ENCODE data around the gene FKBP11. TPM values are rescaled to one million over a fixed set of nuclear protein-coding genes. Genes with fewer than 3 reads are reported as not detected.

Gene FKBP11
- total and polyA plus RNA-seq, 2 of the 8 experiments (the other 6 are each of a cell fraction or from before 2014, with no cell fraction given) = 45.7 to 65.1 TPM

- H4K5ac ChIP-seq (ENCODE audit: insufficient read length, low read depth, low read length) = no peak overlapping the region
- no peaks in the 10 kb centered on the region for H3K79me2 ChIP-seq (ENCODE audit: control insufficient read depth in 1 of 2, insufficient read depth in 2 of 2, low read length in 2 of 2)
- H4K91ac ChIP-seq (replicated peaks; ENCODE audit: insufficient read length, low read length) = no peak overlapping the region
- H2BK5ac ChIP-seq (ENCODE audit: low read depth, low read length) = no peak overlapping the region
- H3K9me3 ChIP-seq (ENCODE audit: insufficient read depth in 2 of 2, low read depth in 1 of 2, low read length in 1 of 2) = no peaks in the 10 kb centered on the region
- no peak for FAIRE-seq
- H2BK120ac ChIP-seq (replicated peaks; ENCODE audit: low read depth, low read length) = no peak overlapping the region
- DNase-seq (ENCODE audit: low read depth in 1 of 2, low spot score in 2 of 2) = no peak
- WGBS, 2 experiments (ENCODE audit: extremely low coverage in 1 of 2, insufficient coverage in 1 of 2, insufficient read length in 1 of 2, insufficient replicate concordance in 2 of 2, low coverage in 1 of 2, low lambda C conversion rate in 2 of 2, missing lambda C conversion rate in 1 of 2) = 93% methylated on average over 2 of the region's 2 CpGs; no CpG with 5 or more reads in 1 of the 2 experiments
- no peak overlapping the region for H3K4ac ChIP-seq (replicated peaks; ENCODE audit: insufficient read length, low read depth, low read length)
- no peaks in the 10 kb centered on the region for H3K36me3 ChIP-seq (ENCODE audit: control insufficient read depth in 2 of 4, insufficient read depth in 4 of 4, low read length in 3 of 4)
- H2AFZ ChIP-seq (ENCODE audit: low read length) = no peak overlapping the region
- H2BK20ac ChIP-seq (ENCODE audit: low read length) = no peak overlapping the region
- no peak overlapping the region for H2BK12ac ChIP-seq (ENCODE audit: low read depth, low read length)
- H3K14ac ChIP-seq (ENCODE audit: insufficient read length) = no peak overlapping the region
- H3K27me3 ChIP-seq (replicated peaks in 1 of 4; ENCODE audit: control insufficient read depth in 3 of 4, extremely low read depth in 1 of 4, insufficient read depth in 3 of 4, low read length in 3 of 4) = no peaks in the 10 kb centered on the region
- H4K20me1 ChIP-seq (replicated peaks in 1 of 2; ENCODE audit: control insufficient read depth in 1 of 2, insufficient read depth in 2 of 2, low read length in 2 of 2) = no peaks in the 10 kb centered on the region
- H3K4me3 ChIP-seq (ENCODE audit: extremely low read depth in 1 of 4, insufficient read depth in 2 of 4, low read depth in 3 of 4, low read length in 4 of 4) = no peak overlapping the region
- H3K27ac ChIP-seq (ENCODE audit: low read depth, low read length) = no peak overlapping the region
- no peak overlapping the region for H3K9ac ChIP-seq (replicated peaks in 1 of 4; ENCODE audit: extremely low read depth in 1 of 4, low read depth in 3 of 4, low read length in 3 of 4)
- H3K23ac ChIP-seq (ENCODE audit: insufficient read length) = no peak overlapping the region
- H3K4me1 ChIP-seq (replicated peaks in 1 of 4; ENCODE audit: control insufficient read depth in 3 of 4, insufficient read depth in 4 of 4, low read length in 3 of 4) = 0 out of 7 replicates have a peak, but pooled peaks cover 0 to 2% (median 0%) of the 10 kb centered on the region in 4 experiments
- H2AK5ac ChIP-seq (ENCODE audit: low read depth, low read length) = no peak overlapping the region
- H4K8ac ChIP-seq (ENCODE audit: extremely low read depth, insufficient read depth, low read length) = no peak overlapping the region
- ChIA-PET POLR2A (ENCODE audit: partially characterized antibody) (interaction anchor here (1.5 to 3.3 kb wide), 4 partner anchors 10 to 36 kb away, joined by 3 to 15 read pairs (median 6); partner anchors contain the start of gene RND1), CTCF (ENCODE audit: partially characterized antibody) (interaction anchor here (0.6 to 6.8 kb wide), 11 partner anchors 11 to 248 kb away, joined by 3 to 79 read pairs (median 5); partner anchors contain the start of genes ARF3 and DDX23)
- no peak overlapping the region for H2BK15ac ChIP-seq (ENCODE audit: low read length)
- H3K18ac ChIP-seq (ENCODE audit: extremely low read depth, low read length) = no peak overlapping the region
- no peak overlapping the region for H3K56ac ChIP-seq (replicated peaks; ENCODE audit: insufficient read length, low read depth, low read length)
- no peak overlapping the region for H3K4me2 ChIP-seq (ENCODE audit: insufficient read depth in 1 of 2, low read depth in 2 of 2, low read length in 2 of 2)
- H3K79me1 ChIP-seq (ENCODE audit: low read depth, low read length) = no peaks in the 10 kb centered on the region
- H3K23me2 ChIP-seq (ENCODE audit: low read depth, low read length) = no peaks in the 10 kb centered on the region; the same call in 1 of the 2 replicates
- TF ChIP-seq FOSL1 (IDR thresholded peaks at IDR 0.05; ENCODE audit: insufficient read depth, low read depth, low read length) = no peak
- no peak for TF ChIP-seq HDAC2 (IDR thresholded peaks at IDR 0.05; ENCODE audit: borderline replicate concordance in 1 of 2, low read depth in 2 of 2, low read length in 2 of 2)
- no peak for TF ChIP-seq KDM1A (IDR thresholded peaks at IDR 0.05; ENCODE audit: borderline replicate concordance, low read length)
- TF ChIP-seq, protein P1, sequence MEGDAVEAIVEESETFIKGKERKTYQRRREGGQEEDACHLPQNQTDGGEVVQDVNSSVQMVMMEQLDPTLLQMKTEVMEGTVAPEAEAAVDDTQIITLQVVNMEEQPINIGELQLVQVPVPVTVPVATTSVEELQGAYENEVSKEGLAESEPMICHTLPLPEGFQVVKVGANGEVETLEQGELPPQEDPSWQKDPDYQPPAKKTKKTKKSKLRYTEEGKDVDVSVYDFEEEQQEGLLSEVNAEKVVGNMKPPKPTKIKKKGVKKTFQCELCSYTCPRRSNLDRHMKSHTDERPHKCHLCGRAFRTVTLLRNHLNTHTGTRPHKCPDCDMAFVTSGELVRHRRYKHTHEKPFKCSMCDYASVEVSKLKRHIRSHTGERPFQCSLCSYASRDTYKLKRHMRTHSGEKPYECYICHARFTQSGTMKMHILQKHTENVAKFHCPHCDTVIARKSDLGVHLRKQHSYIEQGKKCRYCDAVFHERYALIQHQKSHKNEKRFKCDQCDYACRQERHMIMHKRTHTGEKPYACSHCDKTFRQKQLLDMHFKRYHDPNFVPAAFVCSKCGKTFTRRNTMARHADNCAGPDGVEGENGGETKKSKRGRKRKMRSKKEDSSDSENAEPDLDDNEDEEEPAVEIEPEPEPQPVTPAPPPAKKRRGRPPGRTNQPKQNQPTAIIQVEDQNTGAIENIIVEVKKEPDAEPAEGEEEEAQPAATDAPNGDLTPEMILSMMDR (IDR thresholded peaks at IDR 0.05; ENCODE audit: control extremely low read depth in 1 of 3, insufficient read depth in 1 of 3, low read depth in 1 of 3, low read length in 3 of 3) = no peak
- no peak for TF ChIP-seq KDM4A (IDR thresholded peaks at IDR 0.05; ENCODE audit: low read depth, low read length, severe bottlenecking)
- no peak for TF ChIP-seq RXRA (IDR thresholded peaks at IDR 0.05; ENCODE audit: insufficient read depth, low read depth, low read length)
- no peak for TF ChIP-seq CBX5 (IDR thresholded peaks at IDR 0.05; ENCODE audit: low read depth, low read length)
- TF ChIP-seq POU5F1 (IDR thresholded peaks at IDR 0.05; ENCODE audit: low read depth, low read length) = no peak
- no peak for TF ChIP-seq GTF2F1 (IDR thresholded peaks at IDR 0.05; ENCODE audit: borderline replicate concordance, low read depth, low read length)
- no peak for TF ChIP-seq HDAC6 (IDR thresholded peaks at IDR 0.05; ENCODE audit: low read depth, low read length)
These were observed 24.0 kb downstream of the FKBP11 start for GRCh38 chr12:48901278-48901677.

Data from H1 (cell line).